GM12878 (cell line): ENCODE measurements around the gene CDKN1B. TPM values are rescaled to one million over a fixed set of nuclear protein-coding genes. Genes with fewer than 3 reads are reported as not detected.

ENCODE experiments used
- ATAC-seq: fragments of 200-7000 bp; cut with Tn5 transposase; 3 replicates; pipeline ENCODE4 v1.9.1; 2020; ENCODE audit warnings: mild to moderate bottlenecking, moderate library complexity
- BruUV-seq: library from RNA; stranded (reverse); fragments of 400-500 nt; replicated peaks from 2 replicates; lab custom pipeline; 2021; lab: Mats Ljungman, UMichigan
- CTCF ChIA-PET: fragments of 300-600 bp; sonication (Branson Sonifier 250); formaldehyde crosslinking; extraction: SDS; loops from one replicate; lab custom pipeline; 2021; ENCODE audit warnings: inconsistent platforms; lab: Yijun Ruan, JAX
- POLR2A ChIA-PET: fragments of 350-600 bp; formaldehyde crosslinking; extraction: SDS; loops from one replicate; lab custom pipeline; 2021; ENCODE audit warnings: inconsistent platforms; lab: Charles Lee
- RAD21 ChIA-PET: fragments of 300-600 bp; sonication (Branson Sonifier 250); formaldehyde crosslinking; loops from one replicate; lab custom pipeline; 2023; ENCODE audit warnings: antibody characterized with exemption; ENCODE audit not compliant: unreplicated experiment; lab: Charles Lee
- SMC1A ChIA-PET: fragments of 300-600 bp; sonication (Branson Sonifier 250); formaldehyde crosslinking; loops from one replicate; lab custom pipeline; 2023; ENCODE audit not compliant: unreplicated experiment, uncharacterized antibody; lab: Charles Lee
- DNase-seq: peaks from one replicate; pipeline ENCODE4 v3.0.0-alpha.2; 2011; ENCODE audit warnings: low read depth, low spot score
- FAIRE-seq: peaks from 3 replicates; lab custom pipeline; 2011; peaks lifted over from hg19 to GRCh38; lab: Jason Lieb, UNC
- H2AFZ ChIP-seq: 2 replicates; pipeline ENCODE4 v1.6.0; 2011; ENCODE audit warnings: low read depth, low read length, control low read depth; ENCODE audit not compliant: control insufficient read depth
- H3K27ac ChIP-seq: 2 replicates; pipeline ENCODE4 v1.5.1; 2011; ENCODE audit warnings: control low read depth; ENCODE audit not compliant: control insufficient read depth, insufficient read depth
- H3K27me3 ChIP-seq, 2 experiments: replicated peaks in 1 of 2; 2 replicates each; pipeline versions ENCODE4 v1.6.0 to v1.6.1; 2011; ENCODE audit warnings: low read length in 1 of 2; ENCODE audit not compliant: control insufficient read depth in 2 of 2, insufficient read depth in 2 of 2
- H3K36me3 ChIP-seq, 2 experiments: 2 replicates each; pipeline ENCODE4 v1.5.1; 2011; ENCODE audit warnings: low read length in 1 of 2; ENCODE audit not compliant: control insufficient read depth in 2 of 2, insufficient read depth in 2 of 2
- H3K4me1 ChIP-seq: 2 replicates; pipeline ENCODE4 v1.6.1; 2011; ENCODE audit warnings: mild to moderate bottlenecking, low read length, moderate library complexity, mixed read lengths; ENCODE audit not compliant: control insufficient read depth, insufficient read depth
- H3K4me2 ChIP-seq: 2 replicates; pipeline ENCODE4 v1.6.0; 2011; ENCODE audit warnings: control low read depth; ENCODE audit not compliant: control insufficient read depth, insufficient read depth
- H3K4me3 ChIP-seq: fragments of 200-600 bp; sonication (generic); 2 replicates; pipeline ENCODE4 v1.5.1; 2016
- H3K79me2 ChIP-seq: 2 replicates; pipeline ENCODE4 v1.6.0; 2011; ENCODE audit warnings: low read length; ENCODE audit not compliant: control insufficient read depth, insufficient read depth
- H3K9ac ChIP-seq: 2 replicates; pipeline ENCODE4 v1.8.0; 2011; ENCODE audit warnings: low read length, control low read depth, mixed read lengths; ENCODE audit not compliant: control insufficient read depth, insufficient read depth
- H3K9me3 ChIP-seq: replicated peaks from 3 replicates; pipeline ENCODE4 v1.5.1; 2011; ENCODE audit warnings: mild to moderate bottlenecking, low read length; ENCODE audit not compliant: control insufficient read depth, insufficient read depth
- H4K20me1 ChIP-seq: 2 replicates; pipeline ENCODE4 v1.6.0; 2011; ENCODE audit not compliant: control insufficient read depth, insufficient read depth
- EP300 ChIP-seq, 2 experiments: fragments of 150-350 bp in 1 of 2; IDR thresholded peaks; 2 replicates each; pipeline ENCODE4 v1.6.1; 2011 to 2012; ENCODE audit warnings: low read depth in 2 of 2, low read length in 2 of 2, borderline replicate concordance in 1 of 2, improper control_type of control experiment in 1 of 2, inconsistent platforms in 1 of 2; ENCODE audit not compliant: control insufficient read depth in 1 of 2
- EZH2 ChIP-seq: IDR thresholded peaks from 2 replicates; pipeline ENCODE4 v1.6.1; 2012; ENCODE audit warnings: low read depth, mild to moderate bottlenecking, control low read depth, inconsistent platforms, low read length, borderline replicate concordance; ENCODE audit not compliant: control insufficient read depth
- HDGF ChIP-seq: fragments of 450-650 bp; IDR thresholded peaks from 2 replicates; pipeline ENCODE4 v1.6.1; 2016; ENCODE audit warnings: antibody characterized with exemption
- NFXL1 ChIP-seq: fragments of 450-650 bp; IDR thresholded peaks from 2 replicates; pipeline ENCODE4 v1.6.1; 2017; ENCODE audit warnings: antibody characterized with exemption, mild to moderate bottlenecking, borderline replicate concordance
- RUNX3 ChIP-seq: IDR thresholded peaks from 2 replicates; pipeline ENCODE4 v1.6.1; 2012; ENCODE audit warnings: low read length, inconsistent platforms
- SKIL ChIP-seq: fragments of 450-650 bp; IDR thresholded peaks from 2 replicates; pipeline ENCODE4 v1.6.1; 2017; ENCODE audit warnings: mild to moderate bottlenecking, low read depth, inconsistent platforms; ENCODE audit not compliant: poor library complexity, severe bottlenecking
- SMAD1 ChIP-seq: fragments of 450-650 bp; IDR thresholded peaks from 2 replicates; pipeline ENCODE4 v1.6.1; 2018; ENCODE audit warnings: mild to moderate bottlenecking, low read depth; ENCODE audit not compliant: partially characterized antibody
- SMARCA5 ChIP-seq: fragments of 450-650 bp; IDR thresholded peaks from 2 replicates; pipeline ENCODE4 v1.6.1; 2017; ENCODE audit warnings: mild to moderate bottlenecking
- SP1 ChIP-seq: IDR thresholded peaks from one replicate; pipeline ENCODE4 v1.6.1; 2011; ENCODE audit warnings: low read depth, low read length
- WRNIP1 ChIP-seq: IDR thresholded peaks from 2 replicates; pipeline ENCODE4 v1.6.1; 2011; ENCODE audit warnings: low read depth, low read length, improper control_type of control experiment, borderline replicate concordance
- ZBTB4 ChIP-seq: fragments of 450-650 bp; formaldehyde crosslinking; IDR thresholded peaks from 2 replicates; pipeline ENCODE4 v1.4.0; 2022; ENCODE audit warnings: mild to moderate bottlenecking, moderate library complexity
- ZNF274 ChIP-seq: IDR thresholded peaks from one replicate; pipeline ENCODE4 v1.8.0; 2011; ENCODE audit not compliant: insufficient read length, insufficient read depth
- WGBS: methylation state at CpG from one replicate; pipeline ENCODE4 v1.1.6; 2016; ENCODE audit warnings: low lambda C conversion rate; ENCODE audit not compliant: insufficient replicate concordance, insufficient coverage; ENCODE audit errors: missing lambda C conversion rate; 5-methylcytosine and 5-hydroxymethylcytosine counted together
- in situ Hi-C: fragments of 300-500 bp; cut with MboI; formaldehyde crosslinking; loops from 9 replicates; pipeline ENCODE4 v1.14.3; 2018; ENCODE audit warnings: mixed read lengths
- intact Hi-C: fragments of 100-400 bp; cut with micrococcal nuclease; formaldehyde crosslinking; loops from one replicate; pipeline ENCODE4 v1.14.2; 2022; ENCODE audit not compliant: unreplicated experiment
- polyA plus RNA-seq, 11 experiments: library from polyadenylated mRNA; depleted of rRNA in 4 of 11; unstranded in 6 of 11; stranded (reverse) in 5 of 11; fragments of >200 nt; fragmentation: Nextera tagmentation in 4 of 11; fragmentation: Illumina TruSeq in 1 of 11; extraction: Ambion mirVana in 4 of 11; extraction: Trizol in 1 of 11; gene quantifications; 1 replicate in 1 of 11; 2 replicates in 10 of 11; pipeline versions ENCODE4 v1.2.1 to v1.2.3, GENCODE V29; 2011 to 2016; ENCODE audit warnings: inconsistent platforms in 2 of 11, missing spikeins in 2 of 11, low read depth in 1 of 11
- total RNA-seq, 4 experiments: library from RNA; depleted of rRNA in 3 of 4; stranded (reverse); fragments of >200 nt in 3 of 4; fragmentation: Illumina TruSeq in 1 of 4; extraction: Trizol in 1 of 4; gene quantifications; 2 replicates each; pipeline versions ENCODE4 v1.2.1 to v1.2.3, GENCODE V29; 2013 to 2021

Gene CDKN1B
- total and polyA plus RNA-seq, 10 of the 15 experiments (the other 5 are each of a cell fraction or from before 2014, with no cell fraction given): 4.2 to 39.1 (median 23.1) TPM

GRCh38 chr12:12699345-12699744, 17.8 kb upstream of the CDKN1B start:
- intact Hi-C loops (loop anchor here (5.0 kb wide), 1 partner anchor 342 kb away; the partner anchor contains the start of gene BORCS5), in situ Hi-C loops (loop anchor here (10.0 kb wide), 1 partner anchor 1135 kb away; no protein-coding TSS in a partner anchor)
- ChIA-PET SMC1A (interaction anchor here (0.9 to 5.8 kb wide), 9 partner anchors 9 to 323 kb away, joined by 3 to 51 read pairs (median 6); no protein-coding TSS in a partner anchor), RAD21 (interaction anchor here (0.6 to 2.5 kb wide), 5 partner anchors 17 to 323 kb away, joined by 3 to 13 read pairs (median 3); no protein-coding TSS in a partner anchor), POLR2A (interaction anchor here (0.6 to 2.8 kb wide), 6 partner anchors 12 to 37 kb away, joined by 3 to 21 read pairs (median 3); partner anchors contain the start of gene CDKN1B), CTCF (interaction anchor here (1.2 to 2.6 kb wide), 5 partner anchors 10 to 323 kb away, joined by 3 to 10 read pairs (median 4); no protein-coding TSS in a partner anchor)
- H3K27ac ChIP-seq: no peak overlapping the region
- 38% methylated on average over 1 of the region's 1 CpG for whole genome bisulfite sequencing
- no peak overlapping the region for H3K4me3 ChIP-seq
- no peak overlapping the region for H3K9ac ChIP-seq
- DNase-seq (no peak), ATAC-seq (no peak), FAIRE-seq (no peak)
- H3K27me3 ChIP-seq: no peaks in the 10 kb centered on the region
- no peaks in the 10 kb centered on the region for H3K36me3 ChIP-seq
- no peak overlapping the region for H3K4me2 ChIP-seq
- H3K79me2 ChIP-seq: no peaks in the 10 kb centered on the region; the same call in none of the 2 replicates
- no peaks in the 10 kb centered on the region for H3K9me3 ChIP-seq
- H2AFZ ChIP-seq: no peak overlapping the region; the same call in 1 of the 2 replicates
- BruUV-seq: no TSS peak
- H4K20me1 ChIP-seq: no peaks in the 10 kb centered on the region
- TF ChIP-seq WRNIP1 (no peak), RUNX3 (no peak), HDGF (no peak), ZNF274 (no peak), EP300 (IDR thresholded peaks at IDR 0.05; ENCODE audit: borderline replicate concordance in 1 of 2, control insufficient read depth in 1 of 2, low read depth in 2 of 2, low read length in 2 of 2) (no peak), SMARCA5 (no peak), SP1 (no peak), SMAD1 (no peak), EZH2 (no peak), NFXL1 (no peak), SKIL (no peak), ZBTB4 (CRISPR knock-in tag) (no peak)
- peaks cover 27% of the 10 kb centered on the region for H3K4me1 ChIP-seq
